ENCODE data around the gene GRM6. TPM values are rescaled to one million over a fixed set of nuclear protein-coding genes. Genes with fewer than 3 reads are reported as not detected.

The GRM6 gene
- not detected in 2 replicates for total RNA-seq

GRCh38 chr5:178994580-178995340 lies at the start of gene GRM6:
GRM6 (minus strand) TSS chr5:178995320; CDS start chr5:178994944, 376 bp downstream.

GRCh38 chr5:179023528-179024189 lies 28.5 kb upstream of the GRM6 start, which contains the start of gene ZNF879:
ZNF879 (plus strand) TSS chr5:179023804; CDS start chr5:179025005, 1,201 bp downstream.

GRCh38 chr5:178940569-178941360 lies 54.4 kb downstream of the GRM6 start, which contains the start of gene ZNF454:
ZNF454 (plus strand) TSS chr5:178941198; CDS start chr5:178942792, 1,594 bp downstream.

Other genes starting within 250 kb of the GRM6 start
- gene ZNF354B, start 135.4 kb downstream of the GRM6 start, total RNA-seq = 8.3 and 10.6 TPM in 2 replicates
- 0.22 and 1.4 TPM in 2 replicates for gene ZFP2, start 99.4 kb downstream of the GRM6 start, total RNA-seq
- 1.7 and 2.6 TPM in 2 replicates for gene ZNF454, start 54.1 kb downstream of the GRM6 start, total RNA-seq
- 4.8 and 7.6 TPM in 2 replicates for gene ZNF879, start 28.5 kb upstream of the GRM6 start, total RNA-seq
- gene ZNF354C, start 65.1 kb upstream of the GRM6 start, total RNA-seq = 9.4 and 10.0 TPM in 2 replicates